CD14-positive monocyte (primary cell): Measurements from ENCODE around the gene ATF6B. TPM values are rescaled to one million over a fixed set of nuclear protein-coding genes. Genes with fewer than 3 reads are reported as not detected.

ENCODE experiments used
- DNase-seq, 3 donors: peaks; one replicate each; pipeline ENCODE4 v3.0.0-alpha.2; 2011 to 2022
- H2AFZ ChIP-seq: 2 replicates; pipeline ENCODE4 v1.6.0; 2012; ENCODE audit warnings: mild to moderate bottlenecking, low read depth, low read length, inconsistent platforms; ENCODE audit not compliant: insufficient read depth, poor library complexity, severe bottlenecking
- H3K27ac ChIP-seq, 2 donors: 1 replicate in 1 of 2; 2 replicates in 1 of 2; pipeline ENCODE4 v1.5.1; 2012 to 2013; ENCODE audit warnings: low read length in 2 of 2, control low read depth in 1 of 2, inconsistent platforms in 1 of 2, low read depth in 1 of 2, mild to moderate bottlenecking in 1 of 2
- H3K27me3 ChIP-seq, 2 donors: one replicate each; pipeline versions ENCODE4 v1.6.0 to v1.6.1; 2011 to 2013; ENCODE audit warnings: low read length in 2 of 2; ENCODE audit not compliant: control insufficient read depth in 2 of 2, insufficient read depth in 2 of 2
- H3K36me3 ChIP-seq, 2 donors: replicated peaks in 1 of 2; 1 replicate in 1 of 2; 2 replicates in 1 of 2; pipeline versions ENCODE4 v1.5.1 to v1.6.1; 2012 to 2013; ENCODE audit warnings: low read length in 2 of 2, control low read depth in 1 of 2, inconsistent platforms in 1 of 2, mild to moderate bottlenecking in 1 of 2; ENCODE audit not compliant: insufficient read depth in 2 of 2, control insufficient read depth in 1 of 2
- H3K4me1 ChIP-seq, 2 donors: 1 replicate in 1 of 2; 2 replicates in 1 of 2; pipeline versions ENCODE4 v1.5.1 to v1.6.1; 2012 to 2013; ENCODE audit warnings: low read length in 2 of 2, control low read depth in 1 of 2, inconsistent platforms in 1 of 2, mild to moderate bottlenecking in 1 of 2, moderate library complexity in 1 of 2; ENCODE audit not compliant: insufficient read depth in 2 of 2, control insufficient read depth in 1 of 2
- H3K4me2 ChIP-seq: replicated peaks from 2 replicates; pipeline ENCODE3; 2012; ENCODE audit warnings: low read length, moderate library complexity, mild to moderate bottlenecking; ENCODE audit not compliant: poor library complexity, severe bottlenecking; ENCODE audit errors: extremely low read depth
- H3K4me3 ChIP-seq, 3 experiments: fragments of 200-600 bp in 1 of 3; sonication (generic) in 1 of 3; replicated peaks in 1 of 3; 1 replicate in 2 of 3; 2 replicates in 1 of 3; pipeline ENCODE4 v1.5.1; 2011 to 2013; ENCODE audit warnings: low read length in 3 of 3, mild to moderate bottlenecking in 3 of 3, control low read depth in 2 of 3, low read depth in 2 of 3, inconsistent platforms in 1 of 3, moderate library complexity in 1 of 3
- H3K79me2 ChIP-seq: 2 replicates; pipeline ENCODE4 v1.6.0; 2012; ENCODE audit warnings: mild to moderate bottlenecking, control low read depth, inconsistent platforms, low read length, moderate library complexity; ENCODE audit not compliant: insufficient read depth
- H3K9ac ChIP-seq: 2 replicates; pipeline ENCODE4 v1.6.0; 2017; ENCODE audit warnings: low read length, mild to moderate bottlenecking; ENCODE audit not compliant: insufficient read depth, poor library complexity, severe bottlenecking
- H3K9me3 ChIP-seq, 2 donors: replicated peaks in 1 of 2; 1 replicate in 1 of 2; 2 replicates in 1 of 2; pipeline versions ENCODE4 v1.5.1 to v1.6.1; 2012 to 2013; ENCODE audit warnings: low read length in 2 of 2, control low read depth in 1 of 2; ENCODE audit not compliant: control insufficient read depth in 1 of 2, insufficient read depth in 1 of 2
- H4K20me1 ChIP-seq: 2 replicates; pipeline ENCODE4 v1.6.0; 2012; ENCODE audit warnings: mild to moderate bottlenecking, low read length, control low read depth, moderate library complexity; ENCODE audit not compliant: insufficient read depth
- H3K27ac Mint-ChIP-seq, 7 donors: one replicate each; pipeline ENCODE4 v1.8.0; 2020; ENCODE audit warnings: mild to moderate bottlenecking in 7 of 7, mixed read lengths in 7 of 7, moderate library complexity in 6 of 7, inconsistent platforms in 2 of 7
- H3K27me3 Mint-ChIP-seq, 3 donors: one replicate each; pipeline ENCODE4 v1.8.0; 2021 to 2022; ENCODE audit warnings: low read depth in 3 of 3, mild to moderate bottlenecking in 3 of 3, mixed read lengths in 3 of 3, moderate library complexity in 3 of 3, inconsistent platforms in 1 of 3
- H3K36me3 Mint-ChIP-seq, 2 donors: one replicate each; pipeline ENCODE4 v1.8.0; 2020; ENCODE audit warnings: mixed read lengths in 2 of 2, inconsistent platforms in 1 of 2, mild to moderate bottlenecking in 1 of 2
- H3K4me1 Mint-ChIP-seq: one replicate; pipeline ENCODE4 v1.8.0; 2020; ENCODE audit warnings: mild to moderate bottlenecking, mixed read lengths
- H3K4me3 Mint-ChIP-seq, 2 donors: one replicate each; pipeline ENCODE4 v1.8.0; 2020; ENCODE audit warnings: mild to moderate bottlenecking in 2 of 2, mixed read lengths in 2 of 2, moderate library complexity in 1 of 2
- H3K9me3 Mint-ChIP-seq, 7 donors: one replicate each; pipeline ENCODE4 v1.8.0; 2020 to 2022; ENCODE audit warnings: mixed read lengths in 7 of 7, mild to moderate bottlenecking in 6 of 7, moderate library complexity in 6 of 7, inconsistent platforms in 2 of 7
- WGBS: methylation state at CpG from one replicate; pipeline ENCODE4 v1.1.5; 2013; ENCODE audit warnings: missing lambda C conversion rate; ENCODE audit not compliant: insufficient coverage; 5-methylcytosine and 5-hydroxymethylcytosine counted together
- intact Hi-C, 2 donors: fragments of 100-400 bp; cut with micrococcal nuclease; formaldehyde crosslinking; loops; one replicate each; pipeline versions ENCODE4 v1.15.0 to v1.15.1; 2023
- polyA plus RNA-seq, 3 donors: library from polyadenylated mRNA; depleted of rRNA in 1 of 3; unstranded in 2 of 3; stranded (reverse) in 1 of 3; fragments of 300-500 nt in 2 of 3; fragments of >200 nt in 1 of 3; fragmentation: Illumina TruSeq in 2 of 3; gene quantifications; 1 replicate in 2 of 3; 2 replicates in 1 of 3; pipeline ENCODE4 v1.2.3, GENCODE V29; 2012 to 2021
- TF ChIP-seq, protein P1 (sequence below): fragments of 200-600 bp; IDR thresholded peaks from one replicate; pipeline ENCODE4 v1.8.0; 2022; ENCODE audit warnings: antibody characterized with exemption, mild to moderate bottlenecking

Gene ATF6B
- polyA plus RNA-seq, 3 donors: 15.7 to 147 (median 17.8) TPM

DNA sequence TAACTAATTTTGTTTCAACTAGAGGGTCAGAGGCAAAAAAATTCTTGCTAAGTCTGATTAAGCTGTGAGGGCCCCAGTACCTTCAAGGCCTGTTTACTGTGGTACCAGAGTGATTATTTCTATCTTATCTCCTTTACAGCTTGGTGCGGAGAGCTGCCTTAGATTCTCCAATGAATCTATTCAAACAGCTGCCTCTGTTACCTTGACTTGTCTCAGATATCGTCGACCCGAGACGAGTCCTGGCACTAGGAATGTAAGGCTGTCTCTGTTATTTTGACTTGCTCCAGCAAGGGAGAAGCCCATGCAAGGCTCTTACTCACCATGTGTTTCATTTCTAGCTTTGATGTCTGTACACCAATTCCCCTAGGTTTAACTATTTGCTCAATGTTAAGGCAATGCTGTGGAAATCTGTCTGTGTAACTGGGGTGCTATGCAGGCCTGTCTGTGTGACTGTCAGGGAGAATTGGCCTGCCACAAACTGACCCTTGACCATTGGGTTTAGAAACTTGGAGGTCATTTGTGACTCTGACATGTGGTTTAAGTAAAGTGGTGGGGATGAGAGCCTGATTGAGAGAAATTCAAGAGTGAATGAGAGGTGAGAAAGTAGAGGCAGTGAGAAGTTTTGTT is 12.5 kb upstream of the ATF6B start:
- Mint-ChIP-seq H3K4me1 (peaks cover 5% of the 10 kb centered on the region), H3K36me3 (no peaks in the 10 kb centered on the region), H3K4me3 (no peak overlapping the region), H3K27me3 (peaks cover 4 to 7% (median 4%) of the 10 kb centered on the region in 3 donors), H3K9me3 (no peaks in the 10 kb centered on the region), H3K27ac (no peak overlapping the region)
- no peak overlapping the region for H3K9ac ChIP-seq
- H3K9me3 ChIP-seq: no peaks in the 10 kb centered on the region
- no peaks in the 10 kb centered on the region for H4K20me1 ChIP-seq
- intact Hi-C loops: no loop called here
- H3K4me1 ChIP-seq: no peaks in the 10 kb centered on the region
- 100% methylated on average over 2 of the region's 5 CpGs for WGBS
- peaks cover 0 to 3% of the 10 kb centered on the region in 2 donors for H3K27me3 ChIP-seq
- H2AFZ ChIP-seq: no peak overlapping the region
- H3K4me3 ChIP-seq: no peak overlapping the region
- no peaks in the 10 kb centered on the region for H3K79me2 ChIP-seq
- H3K36me3 ChIP-seq: no peaks in the 10 kb centered on the region
- no peak overlapping the region for H3K4me2 ChIP-seq
- H3K27ac ChIP-seq: no peak overlapping the region
- DNase-seq: no peak
- TF ChIP-seq, protein P1, sequence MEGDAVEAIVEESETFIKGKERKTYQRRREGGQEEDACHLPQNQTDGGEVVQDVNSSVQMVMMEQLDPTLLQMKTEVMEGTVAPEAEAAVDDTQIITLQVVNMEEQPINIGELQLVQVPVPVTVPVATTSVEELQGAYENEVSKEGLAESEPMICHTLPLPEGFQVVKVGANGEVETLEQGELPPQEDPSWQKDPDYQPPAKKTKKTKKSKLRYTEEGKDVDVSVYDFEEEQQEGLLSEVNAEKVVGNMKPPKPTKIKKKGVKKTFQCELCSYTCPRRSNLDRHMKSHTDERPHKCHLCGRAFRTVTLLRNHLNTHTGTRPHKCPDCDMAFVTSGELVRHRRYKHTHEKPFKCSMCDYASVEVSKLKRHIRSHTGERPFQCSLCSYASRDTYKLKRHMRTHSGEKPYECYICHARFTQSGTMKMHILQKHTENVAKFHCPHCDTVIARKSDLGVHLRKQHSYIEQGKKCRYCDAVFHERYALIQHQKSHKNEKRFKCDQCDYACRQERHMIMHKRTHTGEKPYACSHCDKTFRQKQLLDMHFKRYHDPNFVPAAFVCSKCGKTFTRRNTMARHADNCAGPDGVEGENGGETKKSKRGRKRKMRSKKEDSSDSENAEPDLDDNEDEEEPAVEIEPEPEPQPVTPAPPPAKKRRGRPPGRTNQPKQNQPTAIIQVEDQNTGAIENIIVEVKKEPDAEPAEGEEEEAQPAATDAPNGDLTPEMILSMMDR: no peak

GRCh38 chr6:32139590-32139989 is 11.5 kb upstream of the ATF6B start:
- Mint-ChIP-seq H3K27me3 (peaks cover 8 to 14% (median 9%) of the 10 kb centered on the region in 3 donors), H3K4me1 (peaks cover 5% of the 10 kb centered on the region), H3K36me3 (no peaks in the 10 kb centered on the region), H3K27ac (no peak overlapping the region), H3K4me3 (no peak overlapping the region), H3K9me3 (no peaks in the 10 kb centered on the region)
- Histone ChIP-seq H3K27me3 (peaks cover 0 to 3% of the 10 kb centered on the region in 2 donors), H2AFZ (no peak overlapping the region), H4K20me1 (no peaks in the 10 kb centered on the region), H3K79me2 (no peaks in the 10 kb centered on the region), H3K4me1 (no peaks in the 10 kb centered on the region), H3K4me2 (no peak overlapping the region), H3K36me3 (no peaks in the 10 kb centered on the region), H3K9me3 (no peaks in the 10 kb centered on the region), H3K9ac (no peak overlapping the region), H3K4me3 (no peak overlapping the region), H3K27ac (no peak overlapping the region)
- intact Hi-C loops: no loop called here
- TF ChIP-seq, protein P1: no peak
- no peak for DNase-seq
- 80% methylated on average over 3 of the region's 5 CpGs for WGBS
